Measurements from ENCODE around the gene TNMD.

TNMD gene

DNA sequence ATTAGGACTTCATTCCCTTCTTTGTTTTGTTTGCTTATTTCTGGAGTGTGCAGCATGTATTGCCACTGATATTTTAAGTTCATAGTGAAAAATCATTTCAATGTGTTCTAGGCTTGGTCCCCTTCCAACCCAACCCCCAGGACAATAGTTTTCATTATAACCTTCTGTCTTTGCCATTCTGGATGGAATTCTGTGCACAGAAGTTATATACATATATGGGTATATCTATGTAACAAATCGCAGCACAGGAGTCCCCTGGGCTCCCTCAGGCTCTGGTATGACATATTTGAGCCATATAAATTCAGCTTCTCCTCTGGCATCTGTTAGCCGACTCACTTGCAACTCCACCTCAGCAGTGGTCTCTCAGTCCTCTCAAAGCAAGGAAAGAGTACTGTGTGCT lies at the start of gene TNMD:
TSS of gene TNMD (plus strand) at position 326 of the 400 bp plus-strand sequence. CDS start 83 bp downstream, outside the sequence.
- TF ChIP-seq, protein P1, sequence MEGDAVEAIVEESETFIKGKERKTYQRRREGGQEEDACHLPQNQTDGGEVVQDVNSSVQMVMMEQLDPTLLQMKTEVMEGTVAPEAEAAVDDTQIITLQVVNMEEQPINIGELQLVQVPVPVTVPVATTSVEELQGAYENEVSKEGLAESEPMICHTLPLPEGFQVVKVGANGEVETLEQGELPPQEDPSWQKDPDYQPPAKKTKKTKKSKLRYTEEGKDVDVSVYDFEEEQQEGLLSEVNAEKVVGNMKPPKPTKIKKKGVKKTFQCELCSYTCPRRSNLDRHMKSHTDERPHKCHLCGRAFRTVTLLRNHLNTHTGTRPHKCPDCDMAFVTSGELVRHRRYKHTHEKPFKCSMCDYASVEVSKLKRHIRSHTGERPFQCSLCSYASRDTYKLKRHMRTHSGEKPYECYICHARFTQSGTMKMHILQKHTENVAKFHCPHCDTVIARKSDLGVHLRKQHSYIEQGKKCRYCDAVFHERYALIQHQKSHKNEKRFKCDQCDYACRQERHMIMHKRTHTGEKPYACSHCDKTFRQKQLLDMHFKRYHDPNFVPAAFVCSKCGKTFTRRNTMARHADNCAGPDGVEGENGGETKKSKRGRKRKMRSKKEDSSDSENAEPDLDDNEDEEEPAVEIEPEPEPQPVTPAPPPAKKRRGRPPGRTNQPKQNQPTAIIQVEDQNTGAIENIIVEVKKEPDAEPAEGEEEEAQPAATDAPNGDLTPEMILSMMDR (IDR thresholded peaks at IDR 0.05): no peak

DNA sequence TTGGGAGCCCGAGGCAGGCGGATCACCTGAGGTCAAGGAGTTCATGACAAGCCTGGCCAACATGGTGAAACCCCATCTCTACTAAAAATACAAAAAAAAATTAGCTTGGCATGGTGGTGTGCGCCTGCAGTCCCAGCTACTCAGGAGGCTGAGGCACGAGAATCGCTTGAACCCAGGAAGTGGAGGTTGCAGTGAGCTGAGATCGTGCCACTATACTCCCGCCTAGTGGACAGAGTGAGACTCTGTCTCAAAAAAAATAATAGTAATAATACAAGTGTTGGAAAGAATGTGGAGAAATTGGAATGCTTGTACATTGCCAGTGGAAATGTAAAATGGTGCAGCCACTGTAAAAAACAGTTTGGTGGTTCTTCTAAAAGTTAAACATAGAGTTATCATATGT lies 19.2 kb upstream of the TNMD start:
- TF ChIP-seq, protein P1 (IDR thresholded peaks at IDR 0.05): peak; percentile 18; the same call in 1 of the 2 replicates

DNA sequence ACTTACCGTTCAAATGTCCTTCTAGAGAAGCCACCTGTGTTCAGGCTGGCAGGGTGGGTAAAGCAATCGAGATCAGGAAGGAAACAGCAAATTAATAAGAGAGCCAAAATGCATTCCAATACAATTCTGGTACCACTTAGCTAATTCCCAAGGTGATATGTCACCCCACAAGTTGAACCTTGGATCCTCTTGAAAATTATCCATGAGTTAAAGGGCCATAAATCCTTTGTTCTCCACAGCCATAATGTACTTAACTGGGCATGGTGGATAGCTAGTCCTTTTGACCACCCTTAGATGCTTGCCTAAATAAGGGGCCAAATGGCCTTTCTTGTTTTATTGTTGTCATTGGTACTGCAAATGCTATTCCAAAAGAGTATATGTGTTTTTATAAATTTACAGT lies 2.0 kb downstream of the TNMD start:
- TF ChIP-seq, protein P1 (IDR thresholded peaks at IDR 0.05): no peak

DNA sequence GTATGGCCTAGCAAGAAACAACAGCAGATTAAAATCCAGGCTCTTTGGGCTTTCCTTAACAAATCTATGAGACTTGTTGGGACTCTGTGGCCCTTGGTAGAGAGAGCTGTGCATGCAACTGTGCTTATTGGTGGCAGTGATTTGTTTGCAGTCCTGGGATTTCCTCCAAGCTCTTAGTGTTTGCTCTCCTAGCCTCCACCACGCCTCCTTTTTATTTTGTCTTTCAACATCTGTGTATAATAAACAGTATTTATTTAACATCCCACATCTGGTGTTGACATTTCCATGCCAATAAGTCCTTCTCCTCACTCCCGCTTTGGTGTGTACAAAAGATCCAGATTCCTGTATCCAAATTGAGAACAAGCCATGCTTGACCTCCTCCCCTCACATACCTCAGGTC lies 3.1 kb downstream of the TNMD start:
- TF ChIP-seq, protein P1 (IDR thresholded peaks at IDR 0.05): no peak

DNA sequence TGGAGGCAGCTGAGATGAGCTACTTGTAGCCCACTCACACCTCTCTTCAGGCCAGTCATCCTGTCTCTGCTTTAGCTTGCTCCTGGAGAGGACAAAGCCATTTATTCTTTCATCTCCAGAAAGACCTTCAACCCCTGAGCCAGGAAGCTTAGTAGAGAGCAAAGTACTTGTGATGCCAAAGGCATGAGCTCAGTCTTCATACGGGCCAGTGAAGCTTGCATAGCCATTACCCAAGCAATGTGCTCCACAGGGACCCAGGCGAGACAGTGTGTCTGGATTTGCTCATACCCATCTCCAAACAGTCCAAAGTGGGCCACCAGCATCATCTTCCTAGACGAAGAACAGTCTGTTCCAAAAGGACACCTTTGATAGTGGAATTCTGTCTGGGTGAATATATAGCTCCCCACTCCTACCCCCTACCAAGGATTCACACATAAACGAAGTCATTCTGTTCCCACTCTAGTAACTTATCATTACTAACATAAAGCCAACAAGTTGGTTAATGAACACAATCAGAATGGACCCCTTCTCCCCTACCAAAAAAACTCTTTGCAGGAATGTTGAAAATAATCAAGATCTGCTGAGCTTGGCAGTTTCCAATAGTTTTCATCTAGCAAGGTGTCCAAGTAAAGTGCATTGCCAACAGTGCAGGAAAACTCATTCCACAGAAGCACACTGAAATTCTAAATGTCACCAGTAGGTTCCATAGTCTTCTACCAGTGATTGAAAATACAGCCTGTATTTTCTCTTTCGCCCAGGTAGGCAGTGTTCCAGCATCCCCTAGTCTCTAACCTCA lies 6.7 kb downstream of the TNMD start:
- TF ChIP-seq, protein P1 (IDR thresholded peaks at IDR 0.05): no peak

DNA sequence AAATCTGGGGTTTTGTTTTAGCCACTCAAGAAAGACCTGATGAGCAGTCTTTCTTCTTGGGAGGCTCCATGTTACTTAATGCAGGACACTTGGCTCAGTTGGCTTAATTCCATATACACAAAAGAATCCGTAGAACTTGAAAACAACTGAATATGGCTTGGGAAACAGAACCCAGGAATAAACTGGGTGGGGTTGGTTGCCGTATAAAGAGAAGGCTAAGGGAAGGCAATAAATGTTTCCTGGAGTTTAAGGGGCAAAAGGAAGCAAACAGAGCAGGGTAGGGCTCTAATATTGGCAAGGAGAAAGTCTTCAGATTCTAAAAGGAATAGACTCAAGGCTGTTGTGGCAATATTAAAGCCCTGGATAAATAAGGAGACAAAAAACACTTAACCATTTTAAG lies 8.4 kb downstream of the TNMD start:
- TF ChIP-seq, protein P1 (IDR thresholded peaks at IDR 0.05): no peak

DNA sequence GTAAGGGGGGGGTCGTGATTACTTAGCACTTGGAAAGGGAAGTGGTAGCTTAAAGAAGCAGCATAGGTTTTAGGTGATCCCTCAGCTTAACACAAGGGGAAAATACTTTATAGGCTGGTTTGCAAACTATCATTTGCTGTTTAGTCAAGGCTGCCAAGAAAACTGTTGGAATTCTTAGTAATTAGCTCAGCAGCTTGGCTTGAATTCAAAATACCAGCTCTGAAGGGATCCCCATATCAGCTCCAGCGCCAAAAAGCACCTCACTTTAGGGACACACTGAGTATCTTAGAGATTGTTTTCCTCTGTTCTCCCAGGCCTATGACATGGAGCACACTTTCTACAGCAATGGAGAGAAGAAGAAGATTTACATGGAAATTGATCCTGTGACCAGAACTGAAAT lies 8.8 kb downstream of the TNMD start:
- TF ChIP-seq, protein P1 (IDR thresholded peaks at IDR 0.05): no peak
